ENCODE measurements around the gene TBC1D8.

DNA sequence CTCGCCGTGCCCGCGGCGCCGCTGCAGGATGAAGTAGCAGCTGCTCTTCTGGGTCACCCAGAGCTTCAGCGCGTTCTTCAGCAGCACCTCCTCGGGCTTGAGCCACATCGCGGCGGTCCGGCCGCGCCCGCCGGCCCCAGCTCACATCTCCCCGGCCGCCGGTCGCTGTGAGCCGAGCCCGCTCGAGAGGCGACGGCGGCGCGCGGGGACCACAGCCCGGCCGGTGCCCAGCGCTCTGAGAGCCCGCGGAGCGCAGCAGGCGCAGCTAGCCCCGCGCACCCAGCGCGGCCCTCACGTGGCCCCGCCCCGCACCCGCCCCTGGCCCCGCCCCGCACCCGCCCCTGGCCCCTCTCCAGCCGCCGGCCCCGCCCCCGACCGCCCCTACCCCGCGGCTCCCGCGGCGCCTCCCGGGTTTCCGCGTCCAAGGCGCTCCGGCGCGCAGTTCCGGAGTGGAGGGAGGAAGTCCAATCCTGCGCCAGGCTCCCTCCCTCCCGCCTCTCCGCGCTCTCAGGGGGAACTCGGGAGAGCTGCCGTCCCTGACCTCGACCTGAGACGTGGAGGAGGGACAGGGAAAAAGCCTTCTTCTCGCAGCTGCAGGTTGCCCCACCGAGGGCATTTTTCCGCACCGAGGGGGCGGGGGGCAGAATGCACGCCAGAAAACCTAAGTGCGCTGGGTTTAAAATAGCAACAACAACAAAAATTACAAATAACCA, at the start of gene TBC1D8:
- TF ChIP-seq, protein P1, sequence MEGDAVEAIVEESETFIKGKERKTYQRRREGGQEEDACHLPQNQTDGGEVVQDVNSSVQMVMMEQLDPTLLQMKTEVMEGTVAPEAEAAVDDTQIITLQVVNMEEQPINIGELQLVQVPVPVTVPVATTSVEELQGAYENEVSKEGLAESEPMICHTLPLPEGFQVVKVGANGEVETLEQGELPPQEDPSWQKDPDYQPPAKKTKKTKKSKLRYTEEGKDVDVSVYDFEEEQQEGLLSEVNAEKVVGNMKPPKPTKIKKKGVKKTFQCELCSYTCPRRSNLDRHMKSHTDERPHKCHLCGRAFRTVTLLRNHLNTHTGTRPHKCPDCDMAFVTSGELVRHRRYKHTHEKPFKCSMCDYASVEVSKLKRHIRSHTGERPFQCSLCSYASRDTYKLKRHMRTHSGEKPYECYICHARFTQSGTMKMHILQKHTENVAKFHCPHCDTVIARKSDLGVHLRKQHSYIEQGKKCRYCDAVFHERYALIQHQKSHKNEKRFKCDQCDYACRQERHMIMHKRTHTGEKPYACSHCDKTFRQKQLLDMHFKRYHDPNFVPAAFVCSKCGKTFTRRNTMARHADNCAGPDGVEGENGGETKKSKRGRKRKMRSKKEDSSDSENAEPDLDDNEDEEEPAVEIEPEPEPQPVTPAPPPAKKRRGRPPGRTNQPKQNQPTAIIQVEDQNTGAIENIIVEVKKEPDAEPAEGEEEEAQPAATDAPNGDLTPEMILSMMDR (IDR thresholded peaks at IDR 0.05) = no peak
- TF ChIP-seq EZH2 (IDR thresholded peaks at IDR 0.05) (no peak), EZH2phosphoT487 (IDR thresholded peaks at IDR 0.05) (no peak)

Data from neural progenitor cell (in vitro differentiated cells).